Ovary (tissue), 3 donors: Measurements from ENCODE around the gene CBX4.

Experiments used
- CTCF ChIP-seq, 3 donors: fragments of 450-650 bp in 2 of 3; fragments of 200-600 bp in 1 of 3; IDR thresholded peaks; one replicate each; pipeline versions ENCODE4 v1.5.1 to v1.8.0; 2016 to 2022; ENCODE audit warnings: antibody characterized with exemption in 3 of 3, mild to moderate bottlenecking in 1 of 3
- EP300 ChIP-seq: sonication (generic); formaldehyde crosslinking; IDR thresholded peaks from one replicate; pipeline ENCODE4 v1.6.1; 2017; ENCODE audit warnings: antibody characterized with exemption
- POLR2A ChIP-seq: fragments of 450-650 bp; IDR thresholded peaks from one replicate; pipeline ENCODE4 v1.6.1; 2017; ENCODE audit warnings: antibody characterized with exemption, mild to moderate bottlenecking, moderate library complexity
- donor health status: DM: no; HTN: no; CAD: no.

GRCh38 chr17:79804856-79805696 is 34.2 kb downstream of the CBX4 start:
- TF ChIP-seq POLR2A (no peak), CTCF (IDR thresholded peaks at IDR 0.05) (no peak), EP300 (no peak)
